H1 (cell line): ENCODE data around the gene ANKRD31. TPM values are rescaled to one million over a fixed set of nuclear protein-coding genes. Genes with fewer than 3 reads are reported as not detected.

ENCODE experiments used
- CTCF ChIA-PET: fragments of 300-600 bp; sonication (Branson Sonifier 250); formaldehyde crosslinking; loops from one replicate; lab custom pipeline; 2021; ENCODE audit not compliant: partially characterized antibody; lab: Charles Lee
- POLR2A ChIA-PET: fragments of 300-600 bp; sonication (Branson Sonifier 250); formaldehyde crosslinking; loops from one replicate; lab custom pipeline; 2021; ENCODE audit warnings: inconsistent platforms; ENCODE audit not compliant: partially characterized antibody; lab: Charles Lee
- DNase-seq, 2 experiments: peaks; one replicate each; pipeline versions ENCODE4 v3.0.0 to v3.0.0-alpha.2; 2010 to 2022; ENCODE audit warnings: low spot score in 2 of 2, low read depth in 1 of 2, mixed read lengths in 1 of 2
- FAIRE-seq: peaks from 2 replicates; lab custom pipeline; 2011; peaks lifted over from hg19 to GRCh38; lab: Jason Lieb, UNC
- H2AFZ ChIP-seq: 2 replicates; pipeline ENCODE4 v1.8.1; 2012; ENCODE audit warnings: low read length, inconsistent platforms
- H2AK5ac ChIP-seq: 2 replicates; pipeline ENCODE4 v1.6.1; 2013; ENCODE audit warnings: low read depth, low read length
- H2BK120ac ChIP-seq: replicated peaks from 2 replicates; pipeline ENCODE3; 2013; ENCODE audit warnings: low read depth, low read length, inconsistent platforms
- H2BK12ac ChIP-seq: 2 replicates; pipeline ENCODE4 v1.6.1; 2013; ENCODE audit warnings: low read depth, low read length
- H2BK15ac ChIP-seq: 2 replicates; pipeline ENCODE4 v1.6.1; 2013; ENCODE audit warnings: low read length
- H2BK20ac ChIP-seq: 2 replicates; pipeline ENCODE4 v1.6.1; 2013; ENCODE audit warnings: low read length
- H2BK5ac ChIP-seq: 2 replicates; pipeline ENCODE4 v1.6.1; 2013; ENCODE audit warnings: low read depth, low read length
- H3K14ac ChIP-seq: 2 replicates; pipeline ENCODE4 v1.6.1; 2013; ENCODE audit warnings: inconsistent platforms; ENCODE audit not compliant: insufficient read length
- H3K18ac ChIP-seq: 2 replicates; pipeline ENCODE4 v1.6.1; 2013; ENCODE audit warnings: low read length; ENCODE audit errors: extremely low read depth
- H3K23ac ChIP-seq: 2 replicates; pipeline ENCODE4 v1.6.1; 2013; ENCODE audit warnings: inconsistent platforms; ENCODE audit not compliant: insufficient read length
- H3K23me2 ChIP-seq: 2 replicates; pipeline ENCODE4 v1.6.1; 2013; ENCODE audit warnings: low read depth, low read length
- H3K27ac ChIP-seq: 2 replicates; pipeline ENCODE4 v1.6.1; 2011; ENCODE audit warnings: low read depth, low read length, inconsistent platforms
- H3K27me3 ChIP-seq, 4 experiments: replicated peaks in 1 of 4; 1 replicate in 1 of 4; 2 replicates in 3 of 4; pipeline versions ENCODE4 v1.6.1 to v1.8.1; 2011 to 2013; ENCODE audit warnings: low read length in 3 of 4, mild to moderate bottlenecking in 3 of 4, inconsistent platforms in 2 of 4, mixed read lengths in 2 of 4, moderate library complexity in 1 of 4; ENCODE audit not compliant: control insufficient read depth in 3 of 4, insufficient read depth in 3 of 4; ENCODE audit errors: extremely low read depth in 1 of 4
- H3K36me3 ChIP-seq, 4 experiments: 2 replicates each; pipeline versions ENCODE4 v1.6.1 to v1.8.1; 2011 to 2013; ENCODE audit warnings: mild to moderate bottlenecking in 4 of 4, low read length in 3 of 4, moderate library complexity in 2 of 4, control low read depth in 1 of 4, inconsistent platforms in 1 of 4; ENCODE audit not compliant: insufficient read depth in 4 of 4, control insufficient read depth in 2 of 4
- H3K4ac ChIP-seq: replicated peaks from 2 replicates; pipeline ENCODE3; 2013; ENCODE audit warnings: low read length, low read depth, mixed read lengths, inconsistent platforms; ENCODE audit not compliant: insufficient read length
- H3K4me1 ChIP-seq, 4 experiments: replicated peaks in 1 of 4; 1 replicate in 1 of 4; 2 replicates in 3 of 4; pipeline versions ENCODE4 v1.6.1 to v1.8.1; 2011 to 2013; ENCODE audit warnings: low read length in 3 of 4, inconsistent platforms in 2 of 4, mixed read lengths in 1 of 4; ENCODE audit not compliant: insufficient read depth in 4 of 4, control insufficient read depth in 3 of 4
- H3K4me2 ChIP-seq, 2 experiments: 2 replicates each; pipeline versions ENCODE4 v1.6.1 to v1.8.1; 2011 to 2013; ENCODE audit warnings: low read depth in 2 of 2, low read length in 2 of 2, control low read depth in 1 of 2, inconsistent platforms in 1 of 2, mild to moderate bottlenecking in 1 of 2; ENCODE audit not compliant: insufficient read depth in 1 of 2
- H3K4me3 ChIP-seq, 4 experiments: fragments of 200-600, 300-600 bp in 1 of 4; sonication (generic), shearing (Covaris generic), sonication (Bioruptor Twin) in 1 of 4; 2 replicates each; pipeline versions ENCODE4 v1.5.1 to v1.8.1; 2011 to 2016; ENCODE audit warnings: low read length in 4 of 4, low read depth in 3 of 4, control low read depth in 2 of 4, inconsistent platforms in 2 of 4, mild to moderate bottlenecking in 2 of 4, mixed read lengths in 1 of 4, moderate library complexity in 1 of 4; ENCODE audit not compliant: insufficient read depth in 2 of 4; ENCODE audit errors: extremely low read depth in 1 of 4
- H3K56ac ChIP-seq: replicated peaks from 2 replicates; pipeline ENCODE3; 2013; ENCODE audit warnings: low read depth, mild to moderate bottlenecking, mixed read lengths, low read length, inconsistent platforms; ENCODE audit not compliant: insufficient read length
- H3K79me1 ChIP-seq: 2 replicates; pipeline ENCODE4 v1.6.1; 2013; ENCODE audit warnings: low read depth, low read length, control low read depth
- H3K79me2 ChIP-seq, 2 experiments: 2 replicates each; pipeline versions ENCODE4 v1.6.1 to v1.8.1; 2012 to 2013; ENCODE audit warnings: low read length in 2 of 2, mild to moderate bottlenecking in 2 of 2, inconsistent platforms in 1 of 2; ENCODE audit not compliant: insufficient read depth in 2 of 2, control insufficient read depth in 1 of 2
- H3K9ac ChIP-seq, 4 experiments: replicated peaks in 1 of 4; 1 replicate in 1 of 4; 2 replicates in 3 of 4; pipeline versions ENCODE4 v1.6.1 to v1.8.1; 2011 to 2013; ENCODE audit warnings: low read depth in 3 of 4, low read length in 3 of 4, control low read depth in 2 of 4, mild to moderate bottlenecking in 2 of 4, moderate library complexity in 2 of 4, inconsistent platforms in 1 of 4; ENCODE audit errors: extremely low read depth in 1 of 4
- H3K9me3 ChIP-seq, 2 experiments: 2 replicates each; pipeline versions ENCODE4 v1.6.1 to v1.8.1; 2012 to 2013; ENCODE audit warnings: mild to moderate bottlenecking in 2 of 2, moderate library complexity in 2 of 2, control low read depth in 1 of 2, inconsistent platforms in 1 of 2, low read depth in 1 of 2, low read length in 1 of 2, mixed read lengths in 1 of 2; ENCODE audit not compliant: insufficient read depth in 2 of 2
- H4K20me1 ChIP-seq, 2 experiments: replicated peaks in 1 of 2; 2 replicates each; pipeline versions ENCODE3 to v1.8.1; 2011 to 2013; ENCODE audit warnings: inconsistent platforms in 2 of 2, low read length in 2 of 2, mild to moderate bottlenecking in 1 of 2; ENCODE audit not compliant: insufficient read depth in 2 of 2, control insufficient read depth in 1 of 2
- H4K5ac ChIP-seq: 2 replicates; pipeline ENCODE4 v1.6.1; 2013; ENCODE audit warnings: low read length, low read depth, mixed read lengths, inconsistent platforms; ENCODE audit not compliant: insufficient read length
- H4K8ac ChIP-seq: 2 replicates; pipeline ENCODE4 v1.8.0; 2013; ENCODE audit warnings: mild to moderate bottlenecking, moderate library complexity, low read length, inconsistent platforms; ENCODE audit not compliant: insufficient read depth; ENCODE audit errors: extremely low read depth
- H4K91ac ChIP-seq: replicated peaks from 2 replicates; pipeline ENCODE3; 2013; ENCODE audit warnings: low read length, mixed read lengths, inconsistent platforms; ENCODE audit not compliant: insufficient read length
- EGR1 ChIP-seq: IDR thresholded peaks from 2 replicates; pipeline ENCODE4 v1.6.1; 2011; ENCODE audit warnings: low read depth, low read length, borderline replicate concordance
- SAP30 ChIP-seq: fragments of 300-600 bp; sonication (generic); IDR thresholded peaks from 2 replicates; pipeline ENCODE4 v1.7.1; 2012; ENCODE audit warnings: low read length, moderate library complexity, mild to moderate bottlenecking, inconsistent platforms; ENCODE audit not compliant: insufficient read depth, insufficient replicate concordance
- SIN3A ChIP-seq, 2 experiments: IDR thresholded peaks in 1 of 2; conservative IDR thresholded peaks in 1 of 2; 2 replicates each; pipeline ENCODE4 v1.6.1; 2011 to 2012; ENCODE audit warnings: low read length in 2 of 2, improper control_type of control experiment in 1 of 2, low read depth in 1 of 2, mild to moderate bottlenecking in 1 of 2
- WGBS, 2 experiments: shearing (Covaris generic) in 1 of 2; methylation state at CpG; one replicate each; pipeline versions ENCODE4 v1.1.6 to v1.1.7; 2013 to 2015; ENCODE audit warnings: low lambda C conversion rate in 2 of 2, mixed read lengths in 2 of 2, inconsistent platforms in 1 of 2, low coverage in 1 of 2, missing lambda C conversion rate in 1 of 2; ENCODE audit not compliant: insufficient replicate concordance in 2 of 2, insufficient coverage in 1 of 2, insufficient read length in 1 of 2; ENCODE audit errors: extremely low coverage in 1 of 2, missing lambda C conversion rate in 1 of 2; 5-methylcytosine and 5-hydroxymethylcytosine counted together
- polyA plus RNA-seq, 7 experiments: library from polyadenylated mRNA; depleted of rRNA in 3 of 7; stranded (reverse) in 5 of 7; unstranded in 2 of 7; fragments of >200 nt in 5 of 7; fragments of 200-250 nt in 2 of 7; gene quantifications; 1 replicate in 5 of 7; 2 replicates in 1 of 7; 4 replicates in 1 of 7; pipeline versions ENCODE4 v1.2.1 to v1.2.3, GENCODE V29; 2011 to 2013; ENCODE audit warnings: missing spikeins in 2 of 7, mixed read lengths in 2 of 7
- total RNA-seq: library from RNA; stranded (reverse); fragmentation: NEBNext Ultra II Directional; extraction: Animal tissue kit (Norgen Biotek cat#: 25700); gene quantifications from 2 replicates; pipeline ENCODE4 v1.2.1, GENCODE V29; 2021

Gene ANKRD31
- total and polyA plus RNA-seq, 2 of the 8 experiments (the other 6 are each of a cell fraction or from before 2014, with no cell fraction given), result 0.05 to 0.06 TPM

GRCh38 chr5:75286211-75286773, 49.6 kb upstream of the ANKRD31 start:
- Histone ChIP-seq H2BK20ac (no peak overlapping the region), H3K23me2 (no peaks in the 10 kb centered on the region), H4K5ac (no peak overlapping the region), H3K9ac (no peak overlapping the region), H3K27ac (no peak overlapping the region), H2BK15ac (no peak overlapping the region), H3K4ac (no peak overlapping the region), H3K23ac (no peak overlapping the region), H3K4me2 (no peak overlapping the region), H3K27me3 (no peaks in the 10 kb centered on the region), H2BK120ac (no peak overlapping the region), H3K36me3 (no peaks in the 10 kb centered on the region), H3K79me1 (no peaks in the 10 kb centered on the region), H2AK5ac (no peak overlapping the region), H3K79me2 (no peaks in the 10 kb centered on the region), H4K8ac (no peak overlapping the region), H2BK5ac (no peak overlapping the region), H3K4me3 (no peak overlapping the region), H3K9me3 (no peaks in the 10 kb centered on the region), H2BK12ac (no peak overlapping the region), H3K18ac (no peak overlapping the region), H3K4me1 (no peaks in the 10 kb centered on the region; a peak in 1 of 7 replicates), H3K56ac (no peak overlapping the region), H4K20me1 (no peaks in the 10 kb centered on the region), H3K14ac (no peak overlapping the region), H2AFZ (no peak overlapping the region), H4K91ac (no peak overlapping the region)
- FAIRE-seq, result no peak
- ChIA-PET CTCF (interaction anchor here (0.7 to 0.9 kb wide), 2 partner anchors 20 to 37 kb away, joined by 3 read pairs; no protein-coding TSS in a partner anchor), POLR2A (interaction anchor here (0.9 kb wide), 1 partner anchor 11 kb away, joined by 4 read pairs; no protein-coding TSS in a partner anchor)
- 93% methylated on average over 3 of the region's 3 CpGs; no CpG with 5 or more reads in 1 of the 2 experiments for WGBS, 2 experiments
- DNase-seq, result no peak
- TF ChIP-seq EGR1 (no peak), SIN3A (conservative IDR thresholded peaks at IDR 0.05 in 1 of 2, IDR thresholded peaks at IDR 0.05 in 1 of 2; ENCODE audit: low read depth in 1 of 2, low read length in 2 of 2) (no peak), SAP30 (no peak)
